Retina (tissue), 1 donor: ENCODE data around the gene KRT1.

Source experiments
- DNase-seq: peaks from one replicate; pipeline ENCODE4 v3.0.0-alpha.2; 2016

The KRT1 gene

GRCh38 chr12:52632656-52633055 lies 47.6 kb downstream of the KRT1 start:
- no peak for DNase-seq

GRCh38 chr12:52631676-52632459 lies 48.3 kb downstream of the KRT1 start:
- DNase-seq = no peak

- DNase-seq = no peak
These were observed 48.9 kb downstream of the KRT1 start for GRCh38 chr12:52631264-52631663.

GRCh38 chr12:52630599-52631200 lies 49.5 kb downstream of the KRT1 start:
- no peak for DNase-seq

- DNase-seq = no peak
These were observed 50.2 kb downstream of the KRT1 start for GRCh38 chr12:52630008-52630500.

GRCh38 chr12:52629281-52630007 lies 50.8 kb downstream of the KRT1 start:
- DNase-seq = no peak

- no peak for DNase-seq
These were observed 51.4 kb downstream of the KRT1 start for GRCh38 chr12:52628841-52629240.

- no peak for DNase-seq
These were observed 52.1 kb downstream of the KRT1 start for GRCh38 chr12:52628111-52628507.

- DNase-seq = no peak
These were observed 52.7 kb downstream of the KRT1 start for GRCh38 chr12:52627395-52628110.
